Measurements from ENCODE around the gene FMNL1.

FMNL1 gene

GRCh38 chr17:45260204-45260783 is 38.6 kb downstream of the FMNL1 start:
- no peak for FAIRE-seq

- no peak for FAIRE-seq
These were observed 40.2 kb downstream of the FMNL1 start, which contains the start of gene SPATA32 for GRCh38 chr17:45261577-45262515. Gene SPATA32, minus strand, starts transcription at chr17:45262094. Its CDS starts 78 bp downstream, at chr17:45262016.

- no peak for FAIRE-seq
These were observed 41.1 kb downstream of the FMNL1 start for GRCh38 chr17:45262516-45263476.

DNA sequence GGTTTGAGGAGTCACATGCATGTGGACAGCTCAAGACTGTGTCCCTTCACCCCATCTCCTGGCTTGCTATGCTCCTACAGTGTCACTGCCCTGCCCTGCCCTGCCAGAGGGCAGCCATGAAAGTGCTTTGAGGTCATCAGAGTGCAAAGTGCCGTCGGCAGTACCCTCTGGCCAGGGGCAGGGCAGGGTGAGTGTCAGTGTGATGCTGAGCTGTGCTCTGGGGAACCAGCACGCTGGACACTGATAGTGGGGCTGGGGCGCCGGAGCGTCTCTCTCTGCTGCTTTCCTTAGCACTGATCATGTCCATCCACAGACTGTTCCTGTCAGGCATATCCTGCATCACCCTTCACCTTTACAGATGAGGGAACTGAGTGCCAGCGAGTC is 41.8 kb downstream of the FMNL1 start:
- FAIRE-seq = no peak

DNA sequence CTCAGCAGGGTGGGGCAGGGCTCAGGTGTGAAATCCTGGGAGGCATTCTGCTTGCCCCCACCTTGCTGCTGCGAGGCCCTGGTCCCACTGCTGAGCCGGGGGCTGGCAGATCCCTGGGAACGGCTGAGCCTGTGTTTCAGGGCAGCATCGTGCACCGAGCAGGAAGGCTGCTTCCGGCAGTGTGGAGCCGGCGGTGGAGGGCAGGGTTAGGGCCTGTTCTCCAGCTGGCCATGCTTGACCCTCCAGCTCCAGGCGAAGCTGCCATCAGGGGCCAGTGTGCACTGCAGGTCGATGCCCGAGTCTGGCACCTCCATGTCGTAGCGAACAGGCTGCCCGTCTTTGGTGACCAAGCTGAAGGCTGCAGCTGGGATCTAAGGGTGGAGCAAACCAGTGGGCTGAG is 42.7 kb downstream of the FMNL1 start:
- no peak for FAIRE-seq

DNA sequence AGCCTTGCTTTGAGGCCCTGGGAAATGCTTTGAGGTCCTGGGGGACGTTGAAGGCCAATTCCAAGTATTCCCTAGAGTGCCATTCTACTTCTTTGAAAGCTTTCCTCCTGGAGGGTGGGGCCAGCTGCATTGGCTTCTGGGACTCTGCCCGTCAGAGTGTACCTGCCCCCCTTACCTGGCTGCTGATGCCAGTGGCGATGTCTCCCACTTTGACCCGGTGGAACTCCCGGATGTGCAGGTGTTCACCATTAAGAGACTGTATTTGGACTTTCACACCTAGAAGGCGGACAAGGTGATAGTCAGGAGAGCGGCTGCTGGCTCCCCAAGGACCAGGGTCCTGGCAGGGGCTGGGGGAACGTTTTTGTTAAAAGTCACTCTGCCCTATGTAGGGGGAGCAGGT is 43.3 kb downstream of the FMNL1 start:
- FAIRE-seq = no peak

DNA sequence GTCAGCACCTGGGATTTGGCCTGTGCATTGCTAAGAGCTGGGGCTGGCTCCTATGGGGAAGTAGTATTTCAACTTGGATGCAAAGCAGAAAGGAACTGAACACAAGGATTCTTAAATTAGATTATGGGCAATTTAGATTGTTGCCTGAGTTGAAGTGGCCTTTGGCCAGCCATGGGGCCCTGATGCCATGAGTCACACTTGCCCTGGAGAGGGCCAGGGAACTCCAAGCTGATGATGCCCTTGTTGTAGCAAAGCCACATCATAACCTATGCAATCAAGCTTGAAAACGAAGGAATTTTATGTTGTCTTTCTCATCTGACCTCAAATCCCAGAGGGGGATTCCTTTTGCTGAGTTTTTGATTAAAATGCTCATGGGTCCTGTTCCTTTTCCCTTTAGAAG is 44.1 kb downstream of the FMNL1 start:
- FAIRE-seq = no peak

- no peak for FAIRE-seq
These were observed 44.8 kb downstream of the FMNL1 start for GRCh38 chr17:45266372-45266926.

DNA sequence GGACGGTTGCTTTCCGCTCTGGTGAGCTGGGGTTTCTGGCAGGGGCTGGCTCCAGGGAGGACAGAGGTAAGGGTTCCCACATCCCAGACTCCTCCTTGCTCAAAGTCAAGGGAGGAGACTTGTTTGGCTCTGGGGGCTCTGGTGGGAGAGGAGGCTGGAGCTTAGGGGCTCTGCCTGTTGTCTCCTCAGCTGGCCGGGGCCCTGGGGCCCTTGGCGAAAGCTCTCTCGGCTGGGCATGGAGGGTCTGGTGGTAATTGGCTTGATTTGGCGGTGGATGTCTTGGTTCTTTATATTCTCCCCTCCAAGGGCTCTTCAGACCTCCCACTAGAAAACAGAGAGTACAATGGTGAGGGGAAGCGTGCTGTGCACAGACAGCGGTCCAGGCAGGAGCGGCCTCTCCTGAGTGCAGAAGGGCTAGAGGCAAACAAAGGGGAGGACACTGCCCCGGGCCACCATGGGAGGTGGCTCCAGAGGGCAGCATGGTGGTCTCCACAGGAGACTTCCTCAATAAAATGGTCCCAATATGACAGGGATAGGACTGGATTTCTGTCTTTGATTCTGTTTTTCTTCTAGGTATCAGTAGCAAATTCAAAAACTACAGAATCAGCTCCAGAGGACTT is 45.9 kb downstream of the FMNL1 start:
- no peak for FAIRE-seq

DNA sequence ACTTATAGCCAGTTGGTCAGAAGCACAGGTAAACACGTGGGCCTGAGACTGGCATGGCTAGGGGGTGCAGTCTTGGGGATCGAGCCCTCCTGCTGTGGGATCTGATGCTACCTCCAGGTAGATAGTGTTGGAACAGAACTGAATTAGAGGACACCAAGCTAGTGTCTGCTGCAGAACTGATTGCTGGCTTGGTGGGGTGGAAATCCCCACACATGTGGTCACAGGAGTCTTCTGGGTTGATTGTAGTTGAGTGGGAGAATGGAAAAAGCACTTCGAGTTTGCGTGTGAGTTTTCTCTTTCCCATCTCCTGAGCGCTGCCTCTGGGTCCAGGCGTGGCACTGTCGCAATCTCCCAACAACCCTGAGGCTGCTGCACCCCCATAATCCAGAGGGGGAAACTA is 48.2 kb downstream of the FMNL1 start:
- FAIRE-seq = no peak

DNA sequence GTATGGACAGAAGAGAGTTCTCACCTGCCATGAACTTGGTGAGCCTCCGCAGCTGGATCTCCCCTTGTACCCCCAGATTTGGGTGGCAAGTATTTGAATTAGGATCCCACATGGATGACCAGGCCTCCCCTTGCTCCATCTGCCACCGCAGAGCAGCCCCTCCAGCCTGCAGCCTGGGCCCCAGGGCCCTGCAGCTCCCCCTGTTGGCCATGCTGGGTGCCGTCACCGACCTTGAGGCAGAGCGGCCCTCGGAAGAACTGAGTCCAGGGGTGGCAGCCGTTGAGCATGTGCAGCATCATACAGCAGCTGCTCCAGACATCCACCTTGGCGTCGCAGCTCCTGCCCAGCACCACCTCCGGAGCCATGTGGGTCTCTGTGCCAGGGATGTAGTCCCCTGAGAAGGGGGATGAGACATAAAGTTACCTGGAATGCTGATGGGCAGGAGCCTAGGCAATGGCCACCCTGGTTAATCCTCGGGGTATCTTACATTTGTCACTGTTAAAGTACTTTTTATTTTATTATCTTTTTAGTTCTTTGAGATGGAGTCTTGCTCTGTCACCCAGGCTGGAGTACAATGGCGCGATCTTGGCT is 49.2 kb downstream of the FMNL1 start:
- no peak for FAIRE-seq

DNA sequence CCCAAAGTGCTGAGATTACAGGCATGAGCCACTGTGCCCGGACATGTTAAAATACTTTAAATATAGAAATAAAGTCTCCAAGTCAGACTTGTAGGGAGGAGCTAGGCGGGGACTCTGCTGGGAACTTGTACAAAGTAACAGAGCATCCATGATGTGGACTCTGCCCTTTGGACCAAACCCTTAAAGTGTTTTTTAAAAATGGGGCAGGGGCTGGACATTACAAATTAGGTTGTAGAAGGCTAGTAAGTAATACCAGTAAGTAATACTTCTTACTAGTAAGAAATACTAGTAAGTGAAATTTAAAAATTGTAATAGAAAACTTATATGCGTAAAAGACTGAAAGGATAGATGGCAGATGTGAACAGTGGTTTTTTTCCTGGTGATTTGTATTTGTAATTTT is 49.9 kb downstream of the FMNL1 start:
- FAIRE-seq = no peak

- no peak for FAIRE-seq
These were observed 51.9 kb downstream of the FMNL1 start for GRCh38 chr17:45273551-45273957.

DNA sequence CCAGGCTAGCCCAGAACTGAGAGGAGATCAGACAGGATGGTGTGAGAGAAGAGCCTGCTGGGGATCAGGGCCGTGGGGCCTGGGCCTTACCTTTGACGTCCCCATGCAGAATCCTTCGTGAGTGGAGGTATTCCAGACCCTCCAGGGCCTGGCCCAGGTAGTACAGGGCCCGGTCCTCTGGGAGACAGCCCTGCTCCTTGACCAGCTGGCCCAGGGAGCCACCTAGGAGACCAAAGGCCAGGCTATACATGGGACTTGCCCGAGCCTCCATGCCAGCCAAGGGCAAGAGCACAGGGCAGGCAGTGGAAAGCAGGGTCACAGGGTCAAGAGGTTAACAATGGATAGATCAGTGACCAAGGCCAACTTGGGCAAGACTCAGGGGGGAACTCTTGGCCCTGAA is 52.3 kb downstream of the FMNL1 start:
- no peak for FAIRE-seq

DNA sequence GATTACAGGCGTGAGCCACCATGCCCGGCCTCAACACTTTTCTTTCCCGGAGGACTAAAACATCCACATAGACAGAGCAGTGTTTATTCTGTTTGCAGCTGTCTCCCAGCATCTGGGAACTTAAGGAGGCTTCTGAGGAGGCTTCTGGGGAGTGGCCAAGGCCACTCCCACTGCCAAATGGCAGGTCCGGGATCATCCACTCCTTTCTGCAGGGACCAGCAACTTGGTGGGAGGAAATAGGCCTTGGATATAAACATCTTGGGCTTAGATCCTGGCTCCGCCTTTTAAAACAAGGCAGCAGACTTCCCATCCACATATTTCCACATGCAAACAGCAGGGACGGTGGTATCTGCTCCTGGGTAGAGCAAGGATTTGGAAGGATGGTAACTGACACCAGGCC is 54.3 kb downstream of the FMNL1 start:
- no peak for FAIRE-seq

DNA sequence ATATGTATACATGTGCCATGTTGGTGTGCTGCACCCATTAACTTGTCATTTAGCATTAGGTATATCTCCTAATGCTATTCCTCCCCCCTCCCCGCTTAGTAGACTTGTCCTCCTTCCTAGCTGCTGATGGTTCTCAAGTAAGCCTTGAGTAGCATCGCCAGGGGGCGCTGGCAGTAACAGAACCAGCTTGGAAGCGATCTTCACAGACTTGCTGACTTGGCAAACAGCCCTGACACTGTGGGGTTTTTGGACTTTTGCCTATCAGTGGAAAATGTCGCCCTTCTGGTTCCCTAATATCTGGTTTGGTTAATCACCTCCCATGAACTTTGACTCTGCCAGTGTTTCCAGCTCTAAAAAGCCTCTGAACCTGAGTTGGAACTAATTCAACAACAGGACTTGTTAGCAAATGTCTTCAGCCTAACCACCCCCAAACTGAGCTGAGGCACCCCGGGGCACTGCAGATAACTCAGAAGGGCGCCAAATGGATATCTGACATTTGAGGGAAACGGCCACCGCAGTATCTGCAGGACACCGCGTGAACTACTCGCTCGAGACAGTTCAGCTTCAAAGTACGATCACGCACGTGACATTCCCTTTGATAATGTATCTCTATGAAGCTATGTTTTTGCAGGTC is 55.6 kb downstream of the FMNL1 start:
- FAIRE-seq = peak; percentile 87

DNA sequence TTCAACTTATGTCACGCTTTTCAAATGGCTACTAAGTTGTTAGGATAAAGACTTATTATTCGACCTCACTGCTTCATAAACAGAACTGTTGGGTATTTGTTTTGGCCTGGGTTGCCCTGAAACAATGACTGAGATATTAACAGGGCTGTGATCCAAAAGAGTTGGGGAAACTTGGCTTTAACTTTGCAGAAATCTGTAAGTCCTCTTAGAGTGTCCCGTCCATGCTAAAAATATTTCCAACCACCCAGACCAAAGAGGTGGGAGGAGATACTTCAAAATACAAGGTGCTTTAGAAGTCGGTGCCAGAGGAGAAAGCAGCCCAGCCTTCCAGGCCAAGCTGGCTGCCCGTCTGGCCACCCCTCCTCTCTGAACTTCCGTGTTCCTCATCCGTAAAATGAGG is 56.3 kb downstream of the FMNL1 start:
- FAIRE-seq = no peak

- FAIRE-seq = no peak
These were observed 58.2 kb downstream of the FMNL1 start for GRCh38 chr17:45279898-45280297.

- FAIRE-seq = peak; percentile 9
These were observed 61.3 kb downstream of the FMNL1 start for GRCh38 chr17:45282683-45283644.

DNA sequence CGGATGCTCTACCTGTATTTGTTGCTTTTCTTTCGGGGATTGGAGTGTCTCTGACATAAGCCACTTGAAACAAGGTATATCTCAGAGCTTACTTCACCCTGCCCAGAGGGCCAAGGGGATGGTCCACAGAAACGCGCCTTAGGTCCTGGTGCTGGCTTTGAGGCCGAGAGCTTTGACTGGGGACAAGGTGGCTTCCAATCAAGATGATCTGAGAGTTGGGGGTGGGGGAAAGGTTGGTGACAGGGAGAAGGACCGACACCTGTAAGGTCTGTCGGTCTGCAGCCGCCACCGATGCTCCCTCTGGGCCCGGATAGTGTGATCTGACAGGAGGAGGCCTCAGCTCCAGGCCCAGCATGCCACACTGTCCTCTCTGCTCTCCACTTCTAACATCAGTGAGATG is 62.0 kb downstream of the FMNL1 start:
- FAIRE-seq = no peak
